Adrenal gland (tissue), 12 donors: ENCODE data around the gene AP2M1. TPM values are rescaled to one million over a fixed set of nuclear protein-coding genes. Genes with fewer than 3 reads are reported as not detected.

Source experiments
- DNase-seq, 7 donors: peaks; one replicate each; pipeline ENCODE4 v3.0.0-alpha.2; 2019 to 2020
- H3K27ac ChIP-seq, 5 donors: fragments of 200-600 bp; sonication (generic) in 4 of 5; 1 replicate in 3 of 5; 2 replicates in 2 of 5; pipeline versions ENCODE4 v1.5.1 to v1.8.0; 2016 to 2020; ENCODE audit warnings: mild to moderate bottlenecking in 1 of 5
- H3K27me3 ChIP-seq: fragments of 200-600 bp; 2 replicates; pipeline ENCODE4 v1.8.0; 2021
- H3K36me3 ChIP-seq, 2 donors: fragments of 200-600 bp; replicated peaks in 1 of 2; 1 replicate in 1 of 2; 2 replicates in 1 of 2; pipeline versions ENCODE4 v1.5.1 to v1.8.0; 2018 to 2022
- H3K4me1 ChIP-seq, 2 donors: fragments of 200-600 bp; replicated peaks in 1 of 2; 1 replicate in 1 of 2; 2 replicates in 1 of 2; pipeline versions ENCODE4 v1.5.1 to v1.8.0; 2018 to 2021
- H3K4me3 ChIP-seq, 4 donors: fragments of 200-600 bp; sonication (generic) in 3 of 4; one replicate each; pipeline ENCODE4 v1.5.1; 2016 to 2018
- H3K9me3 ChIP-seq, 3 donors: fragments of 200-600 bp; sonication (generic) in 1 of 3; replicated peaks in 1 of 3; 1 replicate in 2 of 3; 2 replicates in 1 of 3; pipeline versions ENCODE4 v1.5.1 to v1.8.0; 2016 to 2021
- CTCF ChIP-seq, 6 experiments: fragments of 450-650 bp in 4 of 6; fragments of 200-600 bp in 2 of 6; sonication (generic) in 1 of 6; IDR thresholded peaks; 1 replicate in 5 of 6; 2 replicates in 1 of 6; pipeline versions ENCODE4 v1.5.1 to v1.8.0; 2016 to 2021; ENCODE audit warnings: antibody characterized with exemption in 6 of 6, mild to moderate bottlenecking in 2 of 6, moderate library complexity in 1 of 6
- POLR2A ChIP-seq, 2 donors: fragments of 450-650 bp; IDR thresholded peaks; one replicate each; pipeline ENCODE4 v1.6.1; 2017; ENCODE audit warnings: antibody characterized with exemption in 2 of 2, mild to moderate bottlenecking in 2 of 2, moderate library complexity in 1 of 2
- WGBS, 4 donors: extraction: QIAGEN DNeasy Blood & Tissue Kit in 2 of 4; methylation state at CpG; one replicate each; pipeline versions ENCODE4 v1.1.5 to v1.1.7; 2013 to 2017; 5-methylcytosine and 5-hydroxymethylcytosine counted together
- intact Hi-C, 2 donors: fragments of 100-400 bp; cut with DNase I; formaldehyde crosslinking; loops; one replicate each; pipeline versions ENCODE4 v1.14.1 to v1.15.0; 2022 to 2023
- polyA plus RNA-seq, 3 donors: library from polyadenylated mRNA; stranded (reverse); fragments of 200-250 nt in 2 of 3; fragments of 350-450 nt in 1 of 3; fragmentation: Illumina TruSeq in 1 of 3; extraction: RNeasy Lipid Tissue Mini Kit (QIAGEN cat#74804) in 1 of 3; gene quantifications; one replicate each; pipeline ENCODE4 v1.2.3, GENCODE V29; 2013 to 2014
- total RNA-seq, 9 donors: library from RNA; depleted of rRNA in 4 of 9; stranded (reverse); fragments of >200 nt in 4 of 9; fragments of 120-200 nt in 1 of 9; fragmentation: NEBNext Ultra II Directional in 1 of 9; extraction: Animal tissue kit (Norgen Biotek cat#: 25700) in 1 of 9; gene quantifications; one replicate each; pipeline versions ENCODE4 v1.1.0 to v1.2.4, GENCODE V29; 2013 to 2023
- donor health status: healthy with polysubstance abuse.
- donor health status: Bipolar disorder and iron deficiency.
- donor health status: DM: yes; HTN: yes; CAD: no.
- donor health status: DM: no; HTN: no; CAD: no.
- donor health status: DM: no; HTN: no; CAD: no.
- donor health status: DM: yes; HTN: yes; CAD: no.

AP2M1 gene
- total and polyA plus RNA-seq, 12 donors, result 250 to 882 (median 510) TPM

GRCh38 chr3:184167786-184168185 is 6.9 kb upstream of the AP2M1 start:
- WGBS, 4 donors, result 86 to 95% (median 91%) methylated on average over 6 to 8 of the region's 8 CpGs; no CpG with 5 or more reads in 1 of the 4 donors
- H3K4me3 ChIP-seq, result no peak overlapping the region
- no peaks in the 10 kb centered on the region for H3K27me3 ChIP-seq
- peaks cover 0 to 92% of the 10 kb centered on the region in 2 donors for H3K36me3 ChIP-seq
- intact Hi-C loops, result no loop called here
- no peak for DNase-seq
- no peaks in the 10 kb centered on the region for H3K9me3 ChIP-seq
- H3K27ac ChIP-seq, result no peak overlapping the region
- H3K4me1 ChIP-seq, result no peaks in the 10 kb centered on the region
- TF ChIP-seq CTCF (IDR thresholded peaks at IDR 0.05) (no peak), POLR2A (IDR thresholded peaks at IDR 0.05) (no peak)

- WGBS, 4 donors, result 75 to 86% (median 81%) methylated on average over 9 of the region's 9 CpGs
- no peaks in the 10 kb centered on the region for H3K27me3 ChIP-seq
- intact Hi-C loops, result no loop called here
- H3K27ac ChIP-seq, result no peak overlapping the region
- H3K4me1 ChIP-seq, result no peaks in the 10 kb centered on the region
- no peaks in the 10 kb centered on the region for H3K9me3 ChIP-seq
- no peak for DNase-seq
- TF ChIP-seq CTCF (IDR thresholded peaks at IDR 0.05) (no peak), POLR2A (IDR thresholded peaks at IDR 0.05) (no peak)
- peaks cover 0 to 84% of the 10 kb centered on the region in 2 donors for H3K36me3 ChIP-seq
- H3K4me3 ChIP-seq, result no peak overlapping the region
Measured at GRCh38 chr3:184168363-184169120, 6.1 kb upstream of the AP2M1 start.

DNA sequence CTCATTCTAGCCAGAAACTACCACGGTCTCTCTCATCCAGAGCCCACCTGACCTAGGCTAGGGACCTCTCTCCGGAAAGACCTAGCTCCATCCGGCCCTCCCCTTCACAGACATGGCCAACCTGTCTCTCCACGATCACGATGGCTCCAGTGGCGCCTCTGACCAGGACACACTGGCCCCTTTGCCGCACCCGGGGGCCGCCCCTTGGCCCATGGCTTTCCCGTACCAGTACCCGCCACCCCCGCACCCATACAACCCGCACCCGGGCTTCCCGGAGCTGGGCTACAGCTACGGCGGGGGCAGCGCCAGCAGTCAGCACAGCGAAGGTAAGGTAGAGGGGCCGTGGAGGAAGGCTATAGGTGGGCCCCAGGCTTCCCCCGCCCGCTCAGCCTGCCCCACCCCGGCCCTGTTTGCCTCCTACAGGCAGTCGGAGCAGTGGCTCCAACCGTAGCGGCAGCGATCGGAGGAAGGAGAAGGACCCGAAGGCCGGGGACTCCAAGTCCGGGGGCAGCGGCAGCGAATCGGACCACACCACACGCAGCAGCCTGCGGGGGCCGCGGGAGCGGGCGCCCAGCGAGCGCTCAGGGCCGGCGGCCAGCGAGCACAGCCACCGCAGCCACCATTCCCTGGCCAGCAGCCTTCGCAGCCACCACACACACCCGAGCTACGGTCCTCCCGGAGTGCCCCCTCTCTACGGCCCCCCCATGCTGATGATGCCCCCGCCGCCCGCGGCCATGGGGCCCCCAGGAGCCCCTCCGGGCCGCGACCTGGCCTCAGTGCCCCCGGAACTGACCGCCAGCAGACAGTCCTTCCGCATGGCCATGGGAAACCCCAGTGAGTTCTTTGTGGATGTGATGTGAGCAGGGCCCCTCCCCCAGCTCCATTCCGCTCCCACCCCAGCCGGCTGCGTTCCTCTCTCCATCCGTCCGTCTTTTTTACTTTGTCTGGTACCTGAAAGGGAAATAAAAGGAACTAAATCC is 4.5 kb upstream of the AP2M1 start:
- intact Hi-C loops, result no loop called here
- H3K27me3 ChIP-seq, result no peaks in the 10 kb centered on the region
- 91 to 93% (median 92%) methylated on average over 35 to 66 of the region's 66 CpGs for WGBS, 4 donors
- H3K9me3 ChIP-seq, result no peaks in the 10 kb centered on the region
- H3K36me3 ChIP-seq, result peaks cover 0 to 68% of the 10 kb centered on the region in 2 donors
- TF ChIP-seq CTCF (IDR thresholded peaks at IDR 0.05) (no peak), POLR2A (IDR thresholded peaks at IDR 0.05) (no peak)
- peaks cover 0 to 6% of the 10 kb centered on the region in 2 donors for H3K4me1 ChIP-seq
- no peak overlapping the region for H3K4me3 ChIP-seq
- no peak overlapping the region for H3K27ac ChIP-seq
- no peak for DNase-seq

DNA sequence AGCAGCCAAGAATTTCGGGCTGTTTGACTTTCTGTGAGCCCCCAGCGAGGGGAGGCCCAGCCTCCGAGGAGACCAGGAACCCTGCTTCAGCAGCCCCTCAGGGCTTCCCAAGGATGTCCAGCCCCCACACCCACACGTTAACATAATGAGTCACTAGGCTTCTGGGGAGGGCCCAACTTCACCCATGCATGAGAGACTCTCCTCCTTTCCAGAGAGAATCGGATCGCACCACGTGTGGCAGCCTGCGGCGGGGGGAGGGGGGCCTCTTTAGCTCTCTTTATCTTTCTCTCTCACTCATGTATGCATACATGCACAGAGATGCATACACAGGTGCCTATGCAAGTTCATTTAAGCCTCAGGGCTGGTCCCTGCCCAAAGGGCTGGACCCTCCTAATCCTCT is 3.1 kb upstream of the AP2M1 start:
- H3K4me3 ChIP-seq, result no peak overlapping the region
- H3K27me3 ChIP-seq, result no peaks in the 10 kb centered on the region
- H3K36me3 ChIP-seq, result peaks cover 0 to 54% of the 10 kb centered on the region in 2 donors
- DNase-seq, result peak in 1 of 7 donors; percentile 10
- H3K9me3 ChIP-seq, result no peaks in the 10 kb centered on the region
- no peak for TF ChIP-seq CTCF (IDR thresholded peaks at IDR 0.05)
- no peak for TF ChIP-seq POLR2A (IDR thresholded peaks at IDR 0.05)
- no peak overlapping the region for H3K27ac ChIP-seq
- intact Hi-C loops, result no loop called here
- H3K4me1 ChIP-seq, result peaks cover 12 to 17% of the 10 kb centered on the region in 2 donors
- WGBS, 4 donors, result 72 to 92% (median 77%) methylated on average over 2 to 9 of the region's 9 CpGs
